PC-9 (cell line): ENCODE data around the gene SLC25A21. TPM values are rescaled to one million over a fixed set of nuclear protein-coding genes. Genes with fewer than 3 reads are reported as not detected.
"Not testable (repeated sequence)": the region's sequence is repeated elsewhere in the genome, so short reads cannot be mapped to it uniquely, and the experiment has no call there.

ENCODE experiments used
- BruUV-seq: library from RNA; stranded (reverse); fragments of 400-500 nt; replicated peaks from 2 replicates; lab custom pipeline; 2021; lab: Mats Ljungman, UMichigan
- CTCF ChIA-PET: fragments of 300-600 bp; sonication (Branson Sonifier 250); formaldehyde crosslinking; loops from one replicate; lab custom pipeline; 2022; ENCODE audit warnings: antibody characterized with exemption; lab: Charles Lee
- POLR2A ChIA-PET: fragments of 300-600 bp; sonication (Branson Sonifier 250); formaldehyde crosslinking; loops from one replicate; lab custom pipeline; 2022; ENCODE audit warnings: antibody characterized with exemption; ENCODE audit not compliant: unreplicated experiment; lab: Charles Lee
- DNase-seq, 2 experiments: peaks; one replicate each; pipeline versions ENCODE4 v3.0.0 to v3.0.0-alpha.2; 2015 to 2022; ENCODE audit warnings: mixed read lengths in 1 of 2
- H2AFZ ChIP-seq: fragments of 200-600 bp; sonication (generic); 2 replicates; pipeline ENCODE4 v1.8.1; 2017; ENCODE audit warnings: antibody characterized with exemption
- H3F3A ChIP-seq: fragments of 200-600 bp; sonication (generic); 2 replicates; pipeline ENCODE4 v1.8.1; 2017; ENCODE audit warnings: antibody characterized with exemption, mild to moderate bottlenecking, low read depth; ENCODE audit not compliant: insufficient read depth
- H3K27ac ChIP-seq: fragments of 200-600 bp; sonication (generic); 2 replicates; pipeline ENCODE4 v1.6.1; 2016; ENCODE audit warnings: mixed run types
- H3K27me3 ChIP-seq: fragments of 200-600 bp; sonication (generic); 2 replicates; pipeline ENCODE4 v1.6.1; 2016; ENCODE audit warnings: low read depth, mixed run types; ENCODE audit not compliant: insufficient read depth
- H3K36me3 ChIP-seq: fragments of 200-600 bp; sonication (generic); 2 replicates; pipeline ENCODE4 v1.6.1; 2016; ENCODE audit warnings: low read depth, mixed run types
- H3K4me1 ChIP-seq: fragments of 200-600 bp; sonication (generic); replicated peaks from 2 replicates; pipeline ENCODE4 v1.6.1; 2016; ENCODE audit warnings: mixed run types; ENCODE audit not compliant: insufficient read depth
- H3K4me2 ChIP-seq: fragments of 200-600 bp; sonication (generic); 2 replicates; pipeline ENCODE4 v1.6.1; 2017; ENCODE audit warnings: mixed run types
- H3K4me3 ChIP-seq: fragments of 200-600 bp; sonication (generic); 2 replicates; pipeline ENCODE4 v1.6.1; 2016; ENCODE audit warnings: mixed run types
- H3K79me2 ChIP-seq: fragments of 200-600 bp; sonication (generic); 2 replicates; pipeline ENCODE4 v1.6.1; 2017; ENCODE audit warnings: low read depth, mixed run types
- H3K9me2 ChIP-seq: fragments of 200-600 bp; sonication (generic); 2 replicates; pipeline ENCODE4 v1.8.1; 2017; ENCODE audit warnings: mild to moderate bottlenecking; ENCODE audit not compliant: insufficient read depth
- H3K9me3 ChIP-seq: fragments of 200-600 bp; sonication (generic); 2 replicates; pipeline ENCODE4 v1.8.1; 2016; ENCODE audit warnings: low read depth; ENCODE audit not compliant: insufficient read depth
- H4K20me1 ChIP-seq: fragments of 200-600 bp; sonication (generic); 2 replicates; pipeline ENCODE4 v1.8.1; 2017; ENCODE audit not compliant: insufficient read depth
- EZH2 ChIP-seq: fragments of 200-600 bp; sonication (generic); IDR thresholded peaks from 2 replicates; pipeline ENCODE4 v1.8.0; 2017; ENCODE audit warnings: antibody characterized with exemption, low read depth
- intact Hi-C: fragments of 100-400 bp; cut with micrococcal nuclease; formaldehyde crosslinking; loops from one replicate; pipeline ENCODE4 v1.10.0; 2022; ENCODE audit not compliant: unreplicated experiment
- total RNA-seq: library from RNA; stranded (reverse); gene quantifications from 2 replicates; pipeline ENCODE4 v1.2.3, GENCODE V29; 2021
- TF ChIP-seq, protein P1 (sequence below): fragments of 200-600 bp; sonication (generic); conservative IDR thresholded peaks from 2 replicates; pipeline ENCODE4 v1.6.1; 2017; ENCODE audit warnings: mixed run types, antibody characterized with exemption, mild to moderate bottlenecking, moderate library complexity

The SLC25A21 gene
- total RNA-seq, 1 experiment from 2014 or later = 3.2 TPM

DNA sequence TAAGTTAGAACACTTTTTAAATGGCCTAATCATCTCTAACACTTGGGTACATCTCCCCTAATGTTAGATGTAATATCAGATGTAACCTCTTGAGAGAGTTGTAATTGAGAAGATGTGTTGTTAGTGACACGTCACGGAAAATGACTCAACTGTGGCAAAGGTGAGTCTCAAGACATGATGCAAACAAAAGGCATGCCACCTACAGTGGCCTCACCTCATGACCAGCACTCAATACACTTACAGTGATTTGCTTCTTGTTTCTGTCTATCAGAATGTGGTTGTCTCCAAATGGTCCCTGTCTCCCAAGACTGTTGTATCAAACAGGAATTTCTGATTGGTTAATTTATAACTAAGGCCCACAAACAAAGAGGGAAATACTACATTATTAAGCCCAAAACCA lies 91.2 kb downstream of the SLC25A21 start:
- intact Hi-C loops = loop anchor here (1.0 kb wide), 1 partner anchor 36 kb away; no protein-coding TSS in a partner anchor
- Histone ChIP-seq H3F3A (no peaks in the 10 kb centered on the region), H2AFZ (0 out of 2 replicates have a peak overlapping the region, but pooled peaks have one; percentile 40), H3K4me2 (peak overlapping the region; percentile 41; the same call in 1 of the 2 replicates), H3K36me3 (no peaks in the 10 kb centered on the region), H3K27me3 (no peaks in the 10 kb centered on the region), H3K9me2 (no peaks in the 10 kb centered on the region), H3K27ac (peak overlapping the region; percentile 79), H4K20me1 (no peaks in the 10 kb centered on the region), H3K4me1 (peaks cover 19% of the 10 kb centered on the region), H3K79me2 (no peaks in the 10 kb centered on the region), H3K9me3 (peaks cover 8% of the 10 kb centered on the region; the same call in 1 of the 2 replicates), H3K4me3 (no peak overlapping the region)
- ChIA-PET POLR2A (no interaction called here), CTCF (no interaction called here)
- peak; percentile 54 to 75 for DNase-seq
- no TSS peak for BruUV-seq
- no peak for TF ChIP-seq EZH2
- TF ChIP-seq, protein P1, sequence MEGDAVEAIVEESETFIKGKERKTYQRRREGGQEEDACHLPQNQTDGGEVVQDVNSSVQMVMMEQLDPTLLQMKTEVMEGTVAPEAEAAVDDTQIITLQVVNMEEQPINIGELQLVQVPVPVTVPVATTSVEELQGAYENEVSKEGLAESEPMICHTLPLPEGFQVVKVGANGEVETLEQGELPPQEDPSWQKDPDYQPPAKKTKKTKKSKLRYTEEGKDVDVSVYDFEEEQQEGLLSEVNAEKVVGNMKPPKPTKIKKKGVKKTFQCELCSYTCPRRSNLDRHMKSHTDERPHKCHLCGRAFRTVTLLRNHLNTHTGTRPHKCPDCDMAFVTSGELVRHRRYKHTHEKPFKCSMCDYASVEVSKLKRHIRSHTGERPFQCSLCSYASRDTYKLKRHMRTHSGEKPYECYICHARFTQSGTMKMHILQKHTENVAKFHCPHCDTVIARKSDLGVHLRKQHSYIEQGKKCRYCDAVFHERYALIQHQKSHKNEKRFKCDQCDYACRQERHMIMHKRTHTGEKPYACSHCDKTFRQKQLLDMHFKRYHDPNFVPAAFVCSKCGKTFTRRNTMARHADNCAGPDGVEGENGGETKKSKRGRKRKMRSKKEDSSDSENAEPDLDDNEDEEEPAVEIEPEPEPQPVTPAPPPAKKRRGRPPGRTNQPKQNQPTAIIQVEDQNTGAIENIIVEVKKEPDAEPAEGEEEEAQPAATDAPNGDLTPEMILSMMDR = no peak

DNA sequence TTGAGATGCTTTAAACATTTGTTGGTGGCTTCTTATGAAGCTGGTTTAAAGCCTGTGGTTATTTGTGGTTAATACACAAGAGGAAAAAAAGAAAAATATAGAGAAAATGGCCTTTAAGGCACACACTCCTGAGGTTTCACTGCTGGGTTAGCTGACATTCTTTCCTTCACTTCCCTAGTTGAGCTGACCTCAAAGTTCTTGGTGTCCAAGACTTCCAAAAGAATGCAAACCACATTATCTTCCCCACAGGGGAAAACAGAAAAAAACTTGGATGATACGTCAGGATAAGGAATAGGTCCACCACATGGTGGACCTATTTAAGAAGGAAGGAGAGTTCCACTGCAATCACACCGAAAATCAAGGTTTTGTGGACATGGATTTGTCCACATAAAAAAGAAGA lies 94.3 kb downstream of the SLC25A21 start:
- Histone ChIP-seq H3K4me1 (peaks cover 19% of the 10 kb centered on the region), H3K79me2 (no peaks in the 10 kb centered on the region), H4K20me1 (no peaks in the 10 kb centered on the region), H3F3A (no peaks in the 10 kb centered on the region), H3K27me3 (no peaks in the 10 kb centered on the region), H3K9me2 (no peaks in the 10 kb centered on the region), H3K4me3 (no peak overlapping the region), H3K27ac (no peak overlapping the region), H3K9me3 (peaks cover 8% of the 10 kb centered on the region; the same call in 1 of the 2 replicates), H3K4me2 (no peak overlapping the region), H2AFZ (no peak overlapping the region), H3K36me3 (no peaks in the 10 kb centered on the region)
- ChIA-PET CTCF (no interaction called here), POLR2A (interaction anchor here (0.7 kb wide), 1 partner anchor 45 kb away, joined by 3 read pairs; no protein-coding TSS in a partner anchor)
- DNase-seq = no peak
- intact Hi-C loops = no loop called here
- BruUV-seq = no TSS peak
- TF ChIP-seq, protein P1 = no peak
- no peak for TF ChIP-seq EZH2

DNA sequence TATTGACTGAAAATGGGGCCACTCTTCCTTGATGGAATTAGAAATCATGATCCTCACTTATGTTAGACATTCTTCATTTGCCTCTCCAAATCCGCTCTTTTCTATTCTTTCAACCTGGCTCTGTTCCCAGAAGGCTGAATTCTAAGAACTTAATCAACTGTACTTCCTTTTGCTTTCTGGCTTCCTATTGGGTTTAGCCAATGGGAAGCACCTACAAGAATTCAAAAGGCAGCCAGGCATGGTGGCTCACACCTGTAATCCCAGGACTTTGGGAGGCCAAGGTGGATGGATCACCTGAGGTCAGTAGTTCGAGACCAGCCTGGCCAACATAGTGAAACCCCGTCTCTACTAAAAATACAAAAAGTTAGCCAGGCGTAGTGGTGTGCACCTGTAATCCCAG lies 98.1 kb downstream of the SLC25A21 start:
- H3K9me3 ChIP-seq, H3F3A ChIP-seq, H2AFZ ChIP-seq, H3K4me2 ChIP-seq, H3K27me3 ChIP-seq, H3K9me2 ChIP-seq, intact Hi-C loops, DNase-seq, POLR2A ChIA-PET, H3K4me3 ChIP-seq, H3K79me2 ChIP-seq, H3K36me3 ChIP-seq, H3K27ac ChIP-seq, BruUV-seq, H3K4me1 ChIP-seq, CTCF ChIA-PET, H4K20me1 ChIP-seq: not testable (repeated sequence)
